Measurements from ENCODE around the gene TADA2A.
"Not testable (repeated sequence)": the region's sequence is repeated elsewhere in the genome, so short reads cannot be mapped to it uniquely, and the experiment has no call there.

The TADA2A gene

GRCh38 chr17:37405522-37405921 lies 1.2 kb upstream of the TADA2A start:
- not testable (repeated sequence) for DNase-seq

DNA sequence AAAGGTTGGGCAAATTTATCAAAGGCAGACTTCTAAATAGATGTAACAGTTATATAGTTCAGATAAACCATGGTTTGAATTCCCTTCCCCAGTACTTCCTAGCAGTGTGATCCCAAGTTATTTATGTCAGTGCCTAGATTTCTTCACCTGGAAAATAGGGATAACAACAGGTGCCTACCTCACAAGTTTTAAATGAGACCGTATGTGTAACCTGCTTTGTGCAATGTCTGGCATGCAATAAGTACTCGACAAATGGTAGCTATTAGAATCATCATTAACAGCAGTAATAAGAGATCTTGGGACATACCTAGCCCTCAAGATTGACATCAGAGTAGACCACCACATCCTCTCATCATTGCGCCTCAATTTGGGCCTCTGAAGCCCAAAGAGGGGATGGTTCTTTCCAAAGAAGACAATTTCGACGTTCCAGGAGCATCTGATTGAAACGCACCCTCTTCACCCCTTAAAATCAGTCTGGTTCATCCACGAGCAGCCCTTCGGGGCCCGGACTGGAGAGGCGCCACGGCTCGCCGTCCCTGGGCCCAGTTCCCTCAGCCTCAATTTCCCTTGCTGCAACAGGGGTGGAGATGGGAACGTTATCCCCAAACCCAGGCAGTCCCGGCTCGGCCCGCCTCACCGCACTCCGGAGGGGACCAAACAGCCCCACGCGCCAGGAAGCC lies 591 bp upstream of the TADA2A start:
- no peak for DNase-seq

- not testable (repeated sequence) for DNase-seq
Measured at GRCh38 chr17:37408145-37408479, 1.4 kb downstream of the TADA2A start.

DNA sequence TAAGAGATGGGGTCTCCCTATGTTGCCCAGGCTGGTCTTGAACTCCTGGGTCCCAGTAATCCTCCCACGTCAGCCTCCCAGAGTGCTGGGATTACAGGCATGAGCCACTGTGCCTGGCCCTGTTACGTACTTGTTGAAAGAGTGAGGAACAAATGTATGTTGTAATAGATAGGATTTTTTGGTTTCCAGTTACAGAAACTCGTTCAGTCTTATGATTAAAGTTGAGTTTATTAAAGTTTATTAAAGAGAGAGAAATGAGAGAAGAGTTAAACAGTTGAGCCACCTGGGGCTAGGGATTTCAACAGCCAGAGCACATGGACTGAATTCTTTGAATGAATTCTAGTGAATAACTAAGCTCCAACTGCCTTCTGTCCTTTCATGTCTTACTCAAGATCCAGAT lies 3.7 kb downstream of the TADA2A start:
- DNase-seq, result no peak

DNA sequence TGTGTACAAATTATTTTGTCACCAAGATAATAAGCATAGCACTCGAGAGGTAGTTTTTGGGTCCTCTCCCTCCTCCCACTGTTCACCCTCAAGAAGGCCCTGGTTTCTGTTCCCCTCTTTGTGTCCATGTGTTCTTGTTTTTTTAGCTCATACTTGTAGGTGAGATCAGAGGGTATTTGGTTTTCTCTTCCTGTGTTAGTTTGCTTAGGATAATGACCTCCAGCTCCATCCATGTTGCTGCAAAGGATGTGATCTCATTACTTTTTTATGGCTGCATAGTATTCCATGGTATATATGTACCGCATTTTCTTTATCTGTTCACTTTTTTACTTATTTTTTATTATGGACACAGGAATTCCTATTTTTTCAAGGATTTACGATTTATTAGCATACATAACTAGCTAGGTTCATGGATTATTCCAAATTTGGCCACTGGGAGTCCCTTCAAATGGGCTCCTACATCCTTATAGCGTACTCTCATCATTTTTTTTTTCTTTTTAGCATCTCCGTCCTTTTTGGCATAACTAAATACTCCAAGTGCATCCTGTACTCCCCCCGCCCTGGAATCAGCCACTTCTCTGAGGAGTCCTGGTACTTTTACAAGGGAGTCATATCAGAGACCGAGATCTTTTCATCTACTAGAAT lies 7.3 kb downstream of the TADA2A start:
- DNase-seq, result no peak

DNA sequence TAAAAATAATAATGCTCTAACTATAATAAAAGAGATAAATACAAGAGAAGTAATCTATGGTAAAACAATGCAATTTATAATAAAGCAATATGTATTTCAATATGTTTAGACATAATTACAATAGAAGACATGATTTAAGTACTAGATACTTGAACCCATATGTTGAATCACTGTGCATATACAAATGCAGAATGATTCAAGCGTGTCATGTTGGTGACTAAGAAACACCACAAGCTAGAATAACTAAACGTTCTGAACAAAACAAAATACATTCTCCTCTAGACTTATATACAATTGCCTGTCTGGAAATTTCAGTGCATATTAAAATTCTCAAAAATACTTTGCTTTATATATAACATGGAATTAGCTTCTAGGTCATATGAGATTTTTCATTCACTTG lies 11.2 kb downstream of the TADA2A start:
- no peak for DNase-seq

DNA sequence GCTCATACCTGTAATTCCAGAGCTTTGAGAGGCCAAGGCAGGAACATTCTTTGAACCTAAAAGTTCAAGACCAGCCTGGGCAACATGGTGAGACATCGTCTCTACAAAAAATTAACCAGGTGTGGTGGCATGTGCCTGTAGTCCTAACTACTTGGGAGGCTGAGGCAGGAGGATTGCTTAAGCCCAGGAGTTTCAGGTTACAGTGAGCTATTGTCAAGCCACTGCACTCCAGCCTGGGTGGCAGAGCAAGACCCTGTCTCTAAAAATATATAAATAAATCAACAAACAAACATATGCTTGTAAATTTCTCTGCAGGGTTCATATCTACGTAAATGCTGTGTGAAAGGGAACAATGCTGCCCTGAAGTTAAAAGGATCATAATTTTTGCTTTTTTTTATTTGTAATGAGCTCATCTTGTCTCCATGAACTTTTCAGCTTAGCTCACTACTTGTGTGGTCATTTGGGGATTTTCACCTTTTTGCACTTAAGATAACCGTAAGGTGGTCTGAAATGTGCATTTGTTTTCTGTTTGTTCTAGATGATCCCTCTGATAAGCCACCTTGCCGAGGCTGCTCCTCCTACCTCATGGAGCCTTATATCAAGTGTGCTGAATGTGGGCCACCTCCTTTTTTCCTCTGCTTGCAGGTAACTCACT lies 16.4 kb downstream of the TADA2A start:
- DNase-seq, result no peak

DNA sequence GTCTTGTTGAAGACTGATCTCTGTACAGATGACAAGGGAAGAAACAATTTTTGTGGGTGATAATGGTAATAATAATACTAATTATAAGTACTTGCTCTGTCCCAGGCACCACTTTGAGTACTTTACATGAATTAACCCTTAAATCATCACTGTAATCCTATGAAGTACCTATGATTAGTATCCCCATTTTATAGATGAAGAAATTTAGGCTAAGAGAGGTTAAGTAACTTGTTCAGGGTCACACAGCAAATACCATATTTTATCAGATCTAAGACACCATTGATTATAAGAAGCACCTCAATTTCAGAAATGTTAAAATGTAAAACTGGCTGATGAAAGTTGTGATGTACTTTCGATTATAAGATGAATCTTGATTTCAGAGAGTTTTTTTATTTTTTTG lies 18.6 kb downstream of the TADA2A start:
- no peak for DNase-seq

- DNase-seq, result no peak
Measured at GRCh38 chr17:37429039-37429438, 22.4 kb downstream of the TADA2A start.

DNA sequence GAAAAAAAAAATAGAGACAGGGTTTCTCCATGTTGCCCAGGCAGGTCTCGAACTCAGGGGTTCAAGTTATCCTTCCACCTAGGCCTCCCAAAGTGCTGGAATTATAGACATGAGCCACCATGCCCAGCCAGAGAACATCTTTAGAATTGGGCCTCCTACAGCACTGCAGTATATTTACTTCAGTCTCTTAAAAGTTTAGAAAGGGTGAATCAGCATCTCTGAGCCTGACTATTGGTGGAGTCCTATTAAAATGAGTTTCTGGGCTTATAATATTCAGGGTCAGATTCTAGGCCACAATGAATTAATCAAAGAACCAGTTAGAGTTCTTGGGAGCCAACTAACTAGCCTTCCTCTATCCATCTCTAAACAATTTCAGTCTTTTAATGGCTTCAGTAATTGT lies 22.8 kb downstream of the TADA2A start:
- no peak for DNase-seq

GRCh38 chr17:37430051-37430627 lies 23.5 kb downstream of the TADA2A start:
- no peak for DNase-seq

- DNase-seq, result no peak
Measured at GRCh38 chr17:37432671-37433070, 26.0 kb downstream of the TADA2A start.

GRCh38 chr17:37438141-37438540 lies 31.5 kb downstream of the TADA2A start:
- no peak for DNase-seq

GRCh38 chr17:37440424-37440823 lies 33.7 kb downstream of the TADA2A start:
- no peak for DNase-seq

DNA sequence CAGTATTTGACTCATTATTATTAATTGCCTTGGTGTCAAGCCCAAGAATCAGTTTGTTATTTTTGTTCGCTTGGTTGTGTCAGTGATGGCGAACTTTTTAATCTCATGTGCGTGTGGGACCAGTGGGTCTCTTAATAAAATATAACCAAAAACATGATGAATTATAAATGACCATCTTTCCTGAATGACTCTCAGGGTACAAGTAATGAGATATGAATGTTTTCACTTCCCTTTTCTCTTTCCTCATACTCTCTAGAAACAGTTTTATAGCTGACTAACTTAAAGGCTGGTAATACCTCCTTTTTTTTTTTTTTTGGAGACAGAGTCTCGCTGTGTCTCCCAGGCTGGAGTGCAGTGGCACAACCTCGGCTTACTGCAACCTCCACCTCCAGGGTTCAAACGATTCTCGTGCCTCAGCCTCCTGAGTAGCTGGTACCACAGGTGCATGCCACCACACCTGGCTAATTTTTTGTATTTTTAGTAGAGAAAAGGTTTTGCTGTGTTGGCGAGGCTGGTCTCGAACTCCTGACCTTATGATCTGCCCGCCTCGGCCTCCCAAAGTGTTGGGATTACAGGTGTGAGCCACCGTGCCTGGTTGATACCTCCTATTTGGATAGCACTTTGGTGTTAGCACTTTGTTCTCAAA lies 34.8 kb downstream of the TADA2A start:
- not testable (repeated sequence) for DNase-seq

DNA sequence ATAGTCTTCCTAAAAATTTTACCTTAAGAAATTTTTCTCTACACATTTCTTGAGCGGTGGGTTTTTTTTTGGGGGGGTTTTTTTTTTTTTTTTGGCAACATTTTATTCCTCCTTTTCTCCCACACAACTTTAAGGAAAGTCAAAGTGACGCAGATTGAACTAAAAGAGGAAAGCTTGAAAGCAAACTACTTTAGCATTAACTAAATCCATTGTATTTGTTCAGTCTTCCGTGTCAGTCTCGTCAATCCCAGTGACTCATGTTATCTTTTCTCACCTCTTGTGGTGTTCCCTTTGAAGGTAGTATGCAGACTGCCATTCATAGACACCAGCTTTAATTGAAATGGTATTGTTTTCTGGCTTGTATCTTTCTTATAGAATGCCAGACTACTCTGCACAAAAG lies 39.3 kb downstream of the TADA2A start:
- DNase-seq, result no peak

GRCh38 chr17:37447641-37448040 lies 41.0 kb downstream of the TADA2A start:
- DNase-seq, result no peak

- DNase-seq, result no peak
Measured at GRCh38 chr17:37450112-37450511, 43.4 kb downstream of the TADA2A start.

GRCh38 chr17:37457801-37458200 lies 51.1 kb downstream of the TADA2A start:
- DNase-seq, result not testable (repeated sequence)

GRCh38 chr17:37458805-37459204 lies 52.1 kb downstream of the TADA2A start:
- no peak for DNase-seq

GRCh38 chr17:37461668-37462067 lies 55.0 kb downstream of the TADA2A start:
- no peak for DNase-seq

GRCh38 chr17:37462492-37462891 lies 55.8 kb downstream of the TADA2A start:
- no peak for DNase-seq

DNA sequence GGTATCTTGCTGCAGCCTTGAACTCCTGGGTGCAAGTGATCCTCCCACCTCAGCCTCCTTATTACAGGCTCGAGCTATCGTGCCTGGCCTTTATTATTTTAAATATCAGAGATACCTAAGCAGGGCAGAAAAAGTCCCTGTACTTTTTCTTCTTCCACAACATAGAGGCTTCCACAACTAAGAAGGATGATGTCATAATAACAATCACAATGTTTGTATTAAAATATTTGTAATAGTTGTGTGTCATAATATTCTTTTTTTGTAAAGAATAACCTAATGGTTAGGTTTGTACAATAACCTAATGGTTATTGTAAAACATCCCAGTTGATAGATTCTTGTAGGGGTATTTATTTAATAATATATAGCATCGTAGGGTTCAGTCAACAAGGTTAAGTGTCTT lies 56.4 kb downstream of the TADA2A start:
- no peak for DNase-seq
